ENCODE results near the gene REEP6. TPM values are rescaled to one million over a fixed set of nuclear protein-coding genes. Genes with fewer than 3 reads are reported as not detected.

Gene REEP6
- total RNA-seq, 4 donors from 2014 or later: 0.76 to 3.0 (median 0.77) TPM; not detected in 1

GRCh38 chr19:1488282-1488601 lies 2.7 kb upstream of the REEP6 start:
- DNase-seq: no peak
- H3K27ac ChIP-seq: no peak overlapping the region
- H3K27me3 ChIP-seq: no peaks in the 10 kb centered on the region
- intact Hi-C loops (cut with DNase I; ENCODE audit: low total_unique reads): no loop called here
- TF ChIP-seq POLR2A (IDR thresholded peaks at IDR 0.05): no peak
- TF ChIP-seq, protein P1, sequence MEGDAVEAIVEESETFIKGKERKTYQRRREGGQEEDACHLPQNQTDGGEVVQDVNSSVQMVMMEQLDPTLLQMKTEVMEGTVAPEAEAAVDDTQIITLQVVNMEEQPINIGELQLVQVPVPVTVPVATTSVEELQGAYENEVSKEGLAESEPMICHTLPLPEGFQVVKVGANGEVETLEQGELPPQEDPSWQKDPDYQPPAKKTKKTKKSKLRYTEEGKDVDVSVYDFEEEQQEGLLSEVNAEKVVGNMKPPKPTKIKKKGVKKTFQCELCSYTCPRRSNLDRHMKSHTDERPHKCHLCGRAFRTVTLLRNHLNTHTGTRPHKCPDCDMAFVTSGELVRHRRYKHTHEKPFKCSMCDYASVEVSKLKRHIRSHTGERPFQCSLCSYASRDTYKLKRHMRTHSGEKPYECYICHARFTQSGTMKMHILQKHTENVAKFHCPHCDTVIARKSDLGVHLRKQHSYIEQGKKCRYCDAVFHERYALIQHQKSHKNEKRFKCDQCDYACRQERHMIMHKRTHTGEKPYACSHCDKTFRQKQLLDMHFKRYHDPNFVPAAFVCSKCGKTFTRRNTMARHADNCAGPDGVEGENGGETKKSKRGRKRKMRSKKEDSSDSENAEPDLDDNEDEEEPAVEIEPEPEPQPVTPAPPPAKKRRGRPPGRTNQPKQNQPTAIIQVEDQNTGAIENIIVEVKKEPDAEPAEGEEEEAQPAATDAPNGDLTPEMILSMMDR (IDR thresholded peaks at IDR 0.05): no peak
- H3K4me1 ChIP-seq: peaks cover 0 to 6% of the 10 kb centered on the region in 2 donors
- no peaks in the 10 kb centered on the region for H3K9me3 ChIP-seq
- H3K36me3 ChIP-seq: no peaks in the 10 kb centered on the region
- H3K4me3 ChIP-seq: no peak overlapping the region

DNA sequence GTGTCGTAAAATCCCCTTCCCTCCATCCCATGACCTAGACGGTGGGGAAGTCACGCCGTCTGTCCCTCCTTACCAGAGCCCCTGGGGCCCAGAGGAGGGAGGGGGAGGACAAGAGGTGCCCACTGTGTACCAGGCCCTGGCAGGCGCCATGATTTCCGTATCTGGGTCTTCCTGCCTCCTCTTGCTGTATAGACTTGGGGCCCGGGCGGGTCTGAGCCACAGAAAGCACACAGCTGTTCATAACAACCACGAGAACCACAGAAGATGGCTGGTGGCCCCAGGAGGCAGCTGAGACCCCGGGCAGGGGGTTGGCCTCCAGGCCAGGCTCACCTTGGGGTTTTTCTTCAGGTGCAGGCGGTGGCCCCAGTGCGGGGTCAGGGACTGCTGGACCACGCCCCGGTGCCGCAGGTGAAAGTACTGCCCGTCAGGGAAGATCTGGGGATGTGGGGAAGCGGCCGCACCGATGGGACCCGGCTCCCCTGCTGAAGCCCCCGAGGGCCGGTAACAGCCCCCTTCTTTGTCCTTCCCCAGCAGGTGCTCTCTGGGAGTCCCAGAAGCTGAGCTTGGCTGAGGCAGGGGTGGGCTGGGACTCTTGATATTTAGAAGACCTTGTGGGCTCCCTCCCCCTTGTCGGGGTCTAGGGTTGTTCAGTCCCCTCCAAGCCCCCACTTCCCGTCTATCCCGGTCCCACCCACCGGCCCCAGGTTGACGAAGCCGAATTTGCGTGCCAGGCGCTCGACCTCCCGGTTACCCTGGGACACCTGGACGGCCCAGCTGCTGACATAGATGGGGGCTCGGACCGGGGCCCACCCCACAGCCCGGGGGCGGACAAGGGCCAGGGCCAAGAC lies 1.3 kb upstream of the REEP6 start:
- TF ChIP-seq, protein P1 (IDR thresholded peaks at IDR 0.05): no peak
- no peak for TF ChIP-seq POLR2A (IDR thresholded peaks at IDR 0.05)
- DNase-seq: no peak

GRCh38 chr19:1490311-1491113 lies 469 bp upstream of the REEP6 start, which contains the start of gene PCSK4:
PCSK4 (minus strand) TSS chr19:1490350; CDS start chr19:1490346, 4 bp downstream.
- TF ChIP-seq, protein P1 (IDR thresholded peaks at IDR 0.05): peak in 1 of 4 experiments; percentile 6
- peak in 1 of 2 donors; percentile 40 for TF ChIP-seq POLR2A (IDR thresholded peaks at IDR 0.05)
- H3K4me3 ChIP-seq: peak within 1 kb of the TSS; percentile 44 to 45
- DNase-seq: peak; percentile 99 to 100
- peaks cover 0 to 6% of the 10 kb centered on the region in 2 donors for H3K4me1 ChIP-seq
- H3K9me3 ChIP-seq: no peaks in the 10 kb centered on the region
- no peaks in the 10 kb centered on the region for H3K36me3 ChIP-seq
- peak within 1 kb of the TSS; percentile 69 to 80 for H3K27ac ChIP-seq
- intact Hi-C loops (cut with DNase I; ENCODE audit: low total_unique reads): no loop called here
- no peaks in the 10 kb centered on the region for H3K27me3 ChIP-seq

More for the DNA sequence above, 1.3 kb upstream of the REEP6 start:
- Histone ChIP-seq H3K4me1 (peaks cover 0 to 6% of the 10 kb centered on the region in 2 donors), H3K36me3 (no peaks in the 10 kb centered on the region), H3K9me3 (no peaks in the 10 kb centered on the region), H3K4me3 (peak overlapping the region; percentile 37 to 45), H3K27me3 (no peaks in the 10 kb centered on the region), H3K27ac (peak overlapping the region; percentile 69 to 80)
- intact Hi-C loops (cut with DNase I; ENCODE audit: low total_unique reads): no loop called here

- no peaks in the 10 kb centered on the region for H3K9me3 ChIP-seq
- H3K4me3 ChIP-seq: no peak overlapping the region
- no peak overlapping the region for H3K27ac ChIP-seq
- H3K4me1 ChIP-seq: peaks cover 0 to 6% of the 10 kb centered on the region in 2 donors
- intact Hi-C loops (cut with DNase I; ENCODE audit: low total_unique reads): no loop called here
- no peaks in the 10 kb centered on the region for H3K36me3 ChIP-seq
- H3K27me3 ChIP-seq: no peaks in the 10 kb centered on the region
- DNase-seq: no peak
- TF ChIP-seq, protein P1 (IDR thresholded peaks at IDR 0.05): no peak
- no peak for TF ChIP-seq POLR2A (IDR thresholded peaks at IDR 0.05)
Measured at GRCh38 chr19:1491849-1492170, 829 bp downstream of the REEP6 start.

Measured in uterus (tissue), 4 donors.